Liver (tissue), 9 donors: Measurements from ENCODE around the gene ZMYND8. TPM values are rescaled to one million over a fixed set of nuclear protein-coding genes. Genes with fewer than 3 reads are reported as not detected.

ENCODE experiments used
- DNase-seq: peaks from one replicate; pipeline ENCODE4 v3.0.0-alpha.2; 2017; ENCODE audit warnings: low spot score
- H3K27ac ChIP-seq, 2 donors: one replicate each; pipeline ENCODE4 v1.7.0; 2013; ENCODE audit warnings: inconsistent platforms in 2 of 2, low read length in 2 of 2, control low read depth in 1 of 2, low read depth in 1 of 2, mild to moderate bottlenecking in 1 of 2
- H3K27me3 ChIP-seq, 4 donors: one replicate each; pipeline versions ENCODE4 v1.6.1 to v1.7.0; 2013; ENCODE audit warnings: low read length in 3 of 4, inconsistent platforms in 1 of 4, mild to moderate bottlenecking in 1 of 4, moderate library complexity in 1 of 4; ENCODE audit not compliant: control insufficient read depth in 4 of 4, insufficient read depth in 4 of 4
- H3K36me3 ChIP-seq, 4 donors: one replicate each; pipeline versions ENCODE4 v1.6.1 to v1.7.0; 2013; ENCODE audit warnings: low read length in 3 of 4, mild to moderate bottlenecking in 3 of 4, low read depth in 1 of 4, moderate library complexity in 1 of 4; ENCODE audit not compliant: control insufficient read depth in 4 of 4, insufficient read depth in 3 of 4
- H3K4me1 ChIP-seq, 4 donors: one replicate each; pipeline versions ENCODE4 v1.6.1 to v1.7.0; 2013; ENCODE audit warnings: low read length in 3 of 4, mild to moderate bottlenecking in 3 of 4, moderate library complexity in 1 of 4; ENCODE audit not compliant: control insufficient read depth in 4 of 4, insufficient read depth in 4 of 4
- H3K4me3 ChIP-seq, 3 donors: one replicate each; pipeline versions ENCODE4 v1.6.1 to v1.7.0; 2013; ENCODE audit warnings: low read length in 3 of 3, control low read depth in 1 of 3, low read depth in 1 of 3, mild to moderate bottlenecking in 1 of 3
- H3K9ac ChIP-seq, 2 donors: one replicate each; pipeline ENCODE4 v1.7.0; 2013; ENCODE audit warnings: low read length in 2 of 2, mild to moderate bottlenecking in 2 of 2, moderate library complexity in 2 of 2, control low read depth in 1 of 2, low read depth in 1 of 2
- H3K9me3 ChIP-seq, 4 donors: one replicate each; pipeline versions ENCODE4 v1.6.1 to v1.7.0; 2013; ENCODE audit warnings: low read length in 3 of 4; ENCODE audit not compliant: control insufficient read depth in 4 of 4
- ATF3 ChIP-seq: IDR thresholded peaks from 2 replicates; pipeline ENCODE4 v1.6.1; 2016; ENCODE audit warnings: antibody characterized with exemption
- CTCF ChIP-seq: fragments of 150-350 bp; IDR thresholded peaks from 2 replicates; pipeline ENCODE4 v1.5.1; 2017; ENCODE audit warnings: improper control_type of control experiment, low read depth, low read length; ENCODE audit not compliant: missing input control
- EGR1 ChIP-seq, 2 donors: IDR thresholded peaks; 2 replicates each; pipeline ENCODE4 v1.6.1; 2016 to 2018; ENCODE audit warnings: antibody characterized with exemption in 2 of 2, low read depth in 2 of 2
- FOXA1 ChIP-seq: IDR thresholded peaks from 2 replicates; pipeline ENCODE4 v1.6.1; 2016; ENCODE audit warnings: antibody characterized with exemption
- FOXA2 ChIP-seq: IDR thresholded peaks from 2 replicates; pipeline ENCODE4 v1.6.1; 2016; ENCODE audit warnings: antibody characterized with exemption
- GABPA ChIP-seq, 2 donors: IDR thresholded peaks in 1 of 2; conservative IDR thresholded peaks in 1 of 2; 2 replicates each; pipeline ENCODE4 v1.6.1; 2016; ENCODE audit warnings: antibody characterized with exemption in 2 of 2, mild to moderate bottlenecking in 1 of 2, moderate library complexity in 1 of 2
- HNF4A ChIP-seq, 2 donors: conservative IDR thresholded peaks; 2 replicates each; pipeline ENCODE4 v1.6.1; 2016; ENCODE audit warnings: antibody characterized with exemption in 2 of 2, mild to moderate bottlenecking in 2 of 2
- HNF4G ChIP-seq: IDR thresholded peaks from 2 replicates; pipeline ENCODE4 v1.6.1; 2016; ENCODE audit warnings: antibody characterized with exemption
- JUND ChIP-seq, 2 donors: IDR thresholded peaks; 2 replicates each; pipeline ENCODE4 v1.6.1; 2016; ENCODE audit warnings: antibody characterized with exemption in 2 of 2
- MAX ChIP-seq: IDR thresholded peaks from 2 replicates; pipeline ENCODE4 v1.6.1; 2016; ENCODE audit warnings: antibody characterized with exemption
- NR2F2 ChIP-seq: IDR thresholded peaks from 2 replicates; pipeline ENCODE4 v1.6.1; 2016; ENCODE audit warnings: antibody characterized with exemption
- RAD21 ChIP-seq, 2 donors: IDR thresholded peaks; 2 replicates each; pipeline ENCODE4 v1.6.1; 2016; ENCODE audit warnings: antibody characterized with exemption in 2 of 2, mild to moderate bottlenecking in 2 of 2
- REST ChIP-seq: IDR thresholded peaks from 2 replicates; pipeline ENCODE4 v1.6.1; 2016; ENCODE audit warnings: antibody characterized with exemption, mild to moderate bottlenecking
- RXRA ChIP-seq, 2 donors: IDR thresholded peaks; 2 replicates each; pipeline ENCODE4 v1.6.1; 2017 to 2018; ENCODE audit warnings: antibody characterized with exemption in 2 of 2, mild to moderate bottlenecking in 1 of 2
- SP1 ChIP-seq: IDR thresholded peaks from 2 replicates; pipeline ENCODE4 v1.6.1; 2018; ENCODE audit warnings: antibody characterized with exemption, mild to moderate bottlenecking
- TAF1 ChIP-seq: conservative IDR thresholded peaks from 2 replicates; pipeline ENCODE4 v1.6.1; 2016; ENCODE audit warnings: antibody characterized with exemption, mild to moderate bottlenecking
- YY1 ChIP-seq: IDR thresholded peaks from 2 replicates; pipeline ENCODE4 v1.6.1; 2016; ENCODE audit warnings: antibody characterized with exemption, mild to moderate bottlenecking
- ZBTB33 ChIP-seq: IDR thresholded peaks from 2 replicates; pipeline ENCODE4 v1.6.1; 2016; ENCODE audit warnings: antibody characterized with exemption
- WGBS: extraction: QIAGEN DNeasy Blood & Tissue Kit; methylation state at CpG from one replicate; pipeline ENCODE4 v1.1.7; 2013; 5-methylcytosine and 5-hydroxymethylcytosine counted together
- polyA plus RNA-seq, 2 donors: library from polyadenylated mRNA; stranded (reverse) in 1 of 2; unstranded in 1 of 2; fragments of 200-250 nt in 1 of 2; fragments of >200 nt in 1 of 2; fragmentation: Nextera tagmentation in 1 of 2; extraction: Ambion mirVana in 1 of 2; gene quantifications; one replicate each; pipeline versions ENCODE4 v1.2.1 to v1.2.3, GENCODE V29; 2013 to 2015
- total RNA-seq, 2 donors: library from RNA; depleted of rRNA; stranded (reverse); fragments of >200 nt; gene quantifications; one replicate each; pipeline ENCODE4 v1.2.3, GENCODE V29; 2014
- donor health status: healthy.
- donor health status: healthy.
- donor health status: healthy.
- donor health status: healthy.
- donor health status: healthy.

ZMYND8 gene
- total and polyA plus RNA-seq, 4 donors, result 3.3 to 23.5 (median 6.8) TPM

GRCh38 chr20:47357296-47358038 is 968 bp upstream of the ZMYND8 start:
- H3K36me3 ChIP-seq, result no peaks in the 10 kb centered on the region
- peak overlapping the region; percentile 92 to 98 for H3K27ac ChIP-seq
- peaks cover 30 to 86% (median 62%) of the 10 kb centered on the region in 4 donors for H3K4me1 ChIP-seq
- TF ChIP-seq SP1 (peak; percentile 92), GABPA (IDR thresholded peaks at IDR 0.05 in 1 of 2, conservative IDR thresholded peaks at IDR 0.05 in 1 of 2) (peak in 1 of 2 donors; percentile 32), RAD21 (IDR thresholded peaks at IDR 0.05) (no peak), NR2F2 (peak; percentile 62), ATF3 (no peak), RXRA (IDR thresholded peaks at IDR 0.05) (peak; percentile 7 to 49), REST (no peak), HNF4A (conservative IDR thresholded peaks at IDR 0.05) (no peak), JUND (IDR thresholded peaks at IDR 0.05) (no peak), FOXA2 (no peak), CTCF (no peak), YY1 (peak; percentile 85), EGR1 (IDR thresholded peaks at IDR 0.05; ENCODE audit: low read depth in 2 of 2) (no peak), FOXA1 (no peak), TAF1 (no peak), ZBTB33 (no peak), MAX (no peak), HNF4G (no peak)
- no peaks in the 10 kb centered on the region for H3K27me3 ChIP-seq
- WGBS, result 5% methylated on average over 29 of the region's 29 CpGs
- no peaks in the 10 kb centered on the region for H3K9me3 ChIP-seq
- peak; percentile 82 for DNase-seq
- peak overlapping the region; percentile 59 to 61 for H3K9ac ChIP-seq
- H3K4me3 ChIP-seq, result peak overlapping the region in 2 of 3 donors; percentile 13 to 36
